ENCODE data around the gene KRCC1.
"Not testable (repeated sequence)": the region's sequence is repeated elsewhere in the genome, so short reads cannot be mapped to it uniquely, and the experiment has no call there.

KRCC1 gene

GRCh38 chr2:88048541-88048940, 7.0 kb downstream of the KRCC1 start:
- Histone ChIP-seq H3K36me3 (ENCODE audit: insufficient read depth, low read length) (no peaks in the 10 kb centered on the region), H3K27ac (no peak overlapping the region), H3K9ac (ENCODE audit: insufficient read length) (no peak overlapping the region), H3K9me3 (ENCODE audit: low read depth, low read length) (no peaks in the 10 kb centered on the region), H3K4me3 (no peak overlapping the region)
- TF ChIP-seq POLR2AphosphoS5 (IDR thresholded peaks at IDR 0.05; ENCODE audit: borderline replicate concordance, low read depth, low read length) (no peak), EZH2 (IDR thresholded peaks at IDR 0.05) (no peak), FOXP2 (optimal IDR thresholded peaks at IDR 0.05; ENCODE audit: control extremely low read depth, extremely low read length, insufficient read depth) (no peak)
- DNase-seq (ENCODE audit: low read depth, low spot score), result no peak

GRCh38 chr2:88045561-88045960, 10.0 kb downstream of the KRCC1 start:
- H3K36me3 ChIP-seq (ENCODE audit: insufficient read depth, low read length), result not testable (repeated sequence)

GRCh38 chr2:88042476-88042875, 13.1 kb downstream of the KRCC1 start:
- H3K36me3 ChIP-seq (ENCODE audit: insufficient read depth, low read length), result no peaks in the 10 kb centered on the region
- DNase-seq (ENCODE audit: low read depth, low spot score), result no peak
- H3K4me3 ChIP-seq, result no peak overlapping the region
- no peaks in the 10 kb centered on the region for H3K9me3 ChIP-seq (ENCODE audit: low read depth, low read length)
- no peak overlapping the region for H3K9ac ChIP-seq (ENCODE audit: insufficient read length)
- no peak overlapping the region for H3K27ac ChIP-seq
- TF ChIP-seq FOXP2 (optimal IDR thresholded peaks at IDR 0.05; ENCODE audit: control extremely low read depth, extremely low read length, insufficient read depth), result no peak

More at GRCh38 chr2:88045561-88045960, 10.0 kb downstream of the KRCC1 start:
- H3K27ac ChIP-seq; H3K9ac ChIP-seq (ENCODE audit: insufficient read length); H3K9me3 ChIP-seq (ENCODE audit: low read depth, low read length); H3K4me3 ChIP-seq; DNase-seq (ENCODE audit: low read depth, low spot score): not testable (repeated sequence)

- H3K27ac ChIP-seq, result no peak overlapping the region
- H3K9ac ChIP-seq (ENCODE audit: insufficient read length), result no peak overlapping the region
- TF ChIP-seq EZH2 (IDR thresholded peaks at IDR 0.05) (no peak), FOXP2 (optimal IDR thresholded peaks at IDR 0.05; ENCODE audit: control extremely low read depth, extremely low read length, insufficient read depth) (no peak), POLR2AphosphoS5 (IDR thresholded peaks at IDR 0.05; ENCODE audit: borderline replicate concordance, low read depth, low read length) (no peak)
- no peak overlapping the region for H3K4me3 ChIP-seq
- no peaks in the 10 kb centered on the region for H3K9me3 ChIP-seq (ENCODE audit: low read depth, low read length)
- no peaks in the 10 kb centered on the region for H3K36me3 ChIP-seq (ENCODE audit: insufficient read depth, low read length)
- no peak for DNase-seq (ENCODE audit: low read depth, low spot score)
Observed at GRCh38 chr2:88038263-88039105, 17.1 kb downstream of the KRCC1 start.

GRCh38 chr2:88036606-88037005, 19.0 kb downstream of the KRCC1 start:
- Histone ChIP-seq H3K27ac (no peak overlapping the region), H3K36me3 (ENCODE audit: insufficient read depth, low read length) (no peaks in the 10 kb centered on the region), H3K9me3 (ENCODE audit: low read depth, low read length) (no peaks in the 10 kb centered on the region), H3K4me3 (no peak overlapping the region), H3K9ac (ENCODE audit: insufficient read length) (no peak overlapping the region)
- TF ChIP-seq FOXP2 (optimal IDR thresholded peaks at IDR 0.05; ENCODE audit: control extremely low read depth, extremely low read length, insufficient read depth), result no peak
- TF ChIP-seq EZH2 (IDR thresholded peaks at IDR 0.05), result no peak
- TF ChIP-seq POLR2AphosphoS5 (IDR thresholded peaks at IDR 0.05; ENCODE audit: borderline replicate concordance, low read depth, low read length), result no peak
- DNase-seq (ENCODE audit: low read depth, low spot score), result no peak

- DNase-seq (ENCODE audit: low read depth, low spot score), result no peak
- H3K27ac ChIP-seq, result no peak overlapping the region
- TF ChIP-seq EZH2 (IDR thresholded peaks at IDR 0.05) (no peak), POLR2AphosphoS5 (IDR thresholded peaks at IDR 0.05; ENCODE audit: borderline replicate concordance, low read depth, low read length) (no peak), FOXP2 (optimal IDR thresholded peaks at IDR 0.05; ENCODE audit: control extremely low read depth, extremely low read length, insufficient read depth) (no peak)
- no peaks in the 10 kb centered on the region for H3K9me3 ChIP-seq (ENCODE audit: low read depth, low read length)
- H3K4me3 ChIP-seq, result no peak overlapping the region
- H3K9ac ChIP-seq (ENCODE audit: insufficient read length), result no peak overlapping the region
- H3K36me3 ChIP-seq (ENCODE audit: insufficient read depth, low read length), result no peaks in the 10 kb centered on the region
Observed at GRCh38 chr2:88036182-88036581, 19.4 kb downstream of the KRCC1 start.

- no peaks in the 10 kb centered on the region for H3K9me3 ChIP-seq (ENCODE audit: low read depth, low read length)
- TF ChIP-seq FOXP2 (optimal IDR thresholded peaks at IDR 0.05; ENCODE audit: control extremely low read depth, extremely low read length, insufficient read depth) (no peak), EZH2 (IDR thresholded peaks at IDR 0.05) (no peak), POLR2AphosphoS5 (IDR thresholded peaks at IDR 0.05; ENCODE audit: borderline replicate concordance, low read depth, low read length) (no peak)
- DNase-seq (ENCODE audit: low read depth, low spot score), result no peak
- H3K36me3 ChIP-seq (ENCODE audit: insufficient read depth, low read length), result no peaks in the 10 kb centered on the region
- H3K4me3 ChIP-seq, result no peak overlapping the region
- H3K27ac ChIP-seq, result no peak overlapping the region
- H3K9ac ChIP-seq (ENCODE audit: insufficient read length), result no peak overlapping the region
Observed at GRCh38 chr2:88032070-88032702, 23.4 kb downstream of the KRCC1 start.

GRCh38 chr2:88028931-88029330, 26.7 kb downstream of the KRCC1 start:
- Histone ChIP-seq H3K9me3 (ENCODE audit: low read depth, low read length) (no peaks in the 10 kb centered on the region), H3K4me3 (no peak overlapping the region), H3K36me3 (ENCODE audit: insufficient read depth, low read length) (no peaks in the 10 kb centered on the region), H3K9ac (ENCODE audit: insufficient read length) (no peak overlapping the region), H3K27ac (no peak overlapping the region)
- no peak for TF ChIP-seq FOXP2 (optimal IDR thresholded peaks at IDR 0.05; ENCODE audit: control extremely low read depth, extremely low read length, insufficient read depth)
- TF ChIP-seq EZH2 (IDR thresholded peaks at IDR 0.05), result no peak
- TF ChIP-seq POLR2AphosphoS5 (IDR thresholded peaks at IDR 0.05; ENCODE audit: borderline replicate concordance, low read depth, low read length), result no peak
- DNase-seq (ENCODE audit: low read depth, low spot score), result no peak

All from SK-N-MC (cell line).